ENCODE results near the gene UBAC2.
"Not testable (repeated sequence)": the region's sequence is repeated elsewhere in the genome, so short reads cannot be mapped to it uniquely, and the experiment has no call there.

The UBAC2 gene

GRCh38 chr13:99249178-99249577, 48.5 kb downstream of the UBAC2 start:
- DNase-seq (ENCODE audit: low read depth, low spot score): not testable (repeated sequence)

GRCh38 chr13:99249606-99250005, 49.0 kb downstream of the UBAC2 start:
- DNase-seq (ENCODE audit: low read depth, low spot score): not testable (repeated sequence)

- DNase-seq (ENCODE audit: low read depth, low spot score): no peak
Observed at GRCh38 chr13:99250982-99251825, 50.5 kb downstream of the UBAC2 start.

DNA sequence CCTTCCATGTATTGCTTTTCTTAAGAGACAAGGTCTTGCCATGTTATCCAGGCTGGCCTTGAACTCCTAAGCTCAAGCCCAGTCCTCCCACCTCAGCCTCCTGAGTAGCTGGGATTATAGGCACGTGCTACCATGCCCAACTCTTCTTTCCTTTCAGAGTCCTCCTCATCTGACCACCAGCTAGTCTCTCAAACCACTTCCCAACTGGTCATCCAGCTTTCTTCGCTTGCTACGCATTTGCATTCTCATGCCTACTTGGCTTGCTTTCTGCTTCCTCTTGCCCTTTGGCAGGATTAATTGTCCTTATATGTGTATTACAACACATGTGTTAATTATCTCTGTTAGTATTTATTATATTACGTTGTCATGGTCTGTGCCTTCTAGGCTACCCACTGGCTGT, 51.3 kb downstream of the UBAC2 start:
- no peak for DNase-seq (ENCODE audit: low read depth, low spot score)

GRCh38 chr13:99254830-99255229, 54.2 kb downstream of the UBAC2 start:
- DNase-seq (ENCODE audit: low read depth, low spot score): no peak

DNA sequence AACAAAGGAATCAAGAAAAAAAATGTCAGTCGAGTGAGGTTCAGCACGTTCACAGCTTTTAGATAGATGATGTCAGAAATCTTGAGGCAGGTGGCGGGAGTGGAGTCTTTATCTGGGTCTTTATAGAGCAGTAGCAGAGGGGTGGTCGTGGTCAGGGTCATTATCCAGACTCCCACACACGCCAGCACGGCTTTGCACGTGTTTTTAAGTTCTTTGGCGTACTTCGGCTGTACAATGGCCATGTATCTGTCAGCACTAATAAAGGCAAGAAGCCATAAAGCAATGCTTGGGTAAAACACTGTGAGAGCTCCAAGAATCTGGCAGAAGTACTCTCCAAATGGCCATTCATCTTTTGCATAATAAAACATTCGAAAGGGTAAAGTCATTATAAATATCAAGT, 54.6 kb downstream of the UBAC2 start:
- no peak for DNase-seq (ENCODE audit: low read depth, low spot score)

- DNase-seq (ENCODE audit: low read depth, low spot score): no peak
Observed at GRCh38 chr13:99256283-99256682, 55.6 kb downstream of the UBAC2 start.

DNA sequence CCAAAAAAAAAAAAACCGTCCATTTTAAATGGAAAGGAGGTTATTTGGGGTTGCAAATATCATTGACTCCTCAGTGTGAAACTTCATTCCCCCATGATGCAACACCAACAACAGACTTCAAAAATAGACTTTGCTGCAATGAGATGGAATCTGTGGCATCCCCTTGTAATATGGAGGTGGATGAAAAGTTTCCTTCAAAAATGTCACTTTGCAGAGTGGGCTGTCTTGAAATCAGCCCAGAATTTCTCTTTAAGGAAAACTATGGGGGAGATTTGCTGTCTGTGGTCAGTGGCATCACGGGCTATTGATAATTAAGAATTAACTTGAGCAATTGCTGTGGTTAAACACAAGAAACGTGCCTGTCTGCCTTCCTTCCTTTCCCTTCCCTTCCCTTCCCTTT, 56.1 kb downstream of the UBAC2 start:
- no peak for DNase-seq (ENCODE audit: low read depth, low spot score)

GRCh38 chr13:99257291-99257690, 56.6 kb downstream of the UBAC2 start:
- no peak for DNase-seq (ENCODE audit: low read depth, low spot score)

DNA sequence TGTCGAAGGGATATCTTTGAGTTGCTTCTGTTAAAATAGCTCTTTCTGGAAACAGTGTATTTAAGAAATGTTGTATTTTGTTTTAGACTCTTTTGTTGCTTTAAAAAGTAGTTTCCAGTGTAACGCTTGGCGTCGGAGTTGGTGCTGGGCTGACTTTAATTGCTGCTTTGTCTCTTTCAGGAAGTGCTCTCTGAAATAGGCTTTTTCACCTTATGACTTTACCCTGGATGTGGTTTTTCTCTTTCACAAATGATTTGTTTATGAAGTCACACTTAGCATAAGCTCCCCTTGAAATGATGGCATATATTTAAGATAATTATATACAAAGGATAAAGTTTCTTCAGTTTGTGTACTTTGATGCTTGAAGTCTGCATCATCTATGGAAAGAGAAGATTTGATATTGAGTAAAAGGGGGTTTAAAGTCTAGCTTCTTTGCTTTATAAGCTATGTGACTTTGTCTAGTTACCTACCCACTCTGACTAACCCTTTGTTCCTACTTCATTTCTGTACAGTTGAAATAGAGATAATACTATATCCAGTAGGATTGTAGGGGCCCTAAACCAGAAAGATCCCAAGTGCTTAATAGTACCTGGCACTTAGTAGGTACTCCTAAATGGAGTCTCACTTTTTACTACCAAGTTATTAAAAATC, 57.7 kb downstream of the UBAC2 start, which contains the start of gene GPR18:
TSS of gene GPR18 (minus strand) at position 170 of the 651 bp plus-strand sequence. CDS start 2,507 bp downstream, outside the sequence.
- DNase-seq (ENCODE audit: low read depth, low spot score): no peak

DNA sequence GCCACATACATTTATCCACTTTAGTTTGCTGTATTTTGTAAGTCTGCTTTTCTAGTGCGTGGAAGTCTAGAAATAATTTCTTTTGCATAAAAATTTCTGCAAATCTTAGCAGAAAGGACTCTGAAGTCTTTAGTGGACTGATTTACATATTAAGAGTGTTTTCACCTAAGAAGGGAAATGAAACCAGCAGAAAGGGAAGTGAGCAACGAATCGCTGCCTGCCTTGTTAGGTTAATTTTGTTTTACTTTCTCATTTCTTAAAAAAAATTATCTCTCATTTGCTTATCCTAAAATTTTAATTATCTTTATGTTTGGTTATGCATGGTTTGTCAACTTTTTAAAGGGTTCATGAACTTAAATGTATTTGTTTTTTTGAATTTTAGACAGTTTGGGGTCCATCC, 58.3 kb downstream of the UBAC2 start:
- no peak for DNase-seq (ENCODE audit: low read depth, low spot score)

DNA sequence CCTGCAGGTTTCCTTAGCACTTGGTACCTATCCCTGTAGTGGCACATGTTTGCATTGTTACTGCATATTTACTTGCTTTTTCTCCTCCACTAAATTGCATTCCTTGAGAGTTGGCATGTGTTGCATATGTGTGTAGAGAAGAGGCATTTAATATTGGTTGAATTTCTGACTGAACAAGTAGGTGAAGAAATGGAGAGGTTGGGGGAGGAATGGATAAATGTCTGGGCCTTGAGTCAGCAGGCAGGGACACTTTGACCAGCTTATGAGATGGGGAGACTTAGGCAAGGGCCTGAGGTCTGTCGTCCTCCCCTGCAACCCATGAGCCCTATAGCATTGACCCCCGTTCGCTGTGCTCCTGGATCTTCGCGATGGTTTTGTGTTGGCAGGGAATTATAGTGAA, 59.6 kb downstream of the UBAC2 start:
- no peak for DNase-seq (ENCODE audit: low read depth, low spot score)

GRCh38 chr13:99261059-99261458, 60.4 kb downstream of the UBAC2 start:
- no peak for DNase-seq (ENCODE audit: low read depth, low spot score)

- no peak for DNase-seq (ENCODE audit: low read depth, low spot score)
Observed at GRCh38 chr13:99263126-99263785, 62.6 kb downstream of the UBAC2 start.

- no peak for DNase-seq (ENCODE audit: low read depth, low spot score)
Observed at GRCh38 chr13:99264051-99264450, 63.4 kb downstream of the UBAC2 start.

DNA sequence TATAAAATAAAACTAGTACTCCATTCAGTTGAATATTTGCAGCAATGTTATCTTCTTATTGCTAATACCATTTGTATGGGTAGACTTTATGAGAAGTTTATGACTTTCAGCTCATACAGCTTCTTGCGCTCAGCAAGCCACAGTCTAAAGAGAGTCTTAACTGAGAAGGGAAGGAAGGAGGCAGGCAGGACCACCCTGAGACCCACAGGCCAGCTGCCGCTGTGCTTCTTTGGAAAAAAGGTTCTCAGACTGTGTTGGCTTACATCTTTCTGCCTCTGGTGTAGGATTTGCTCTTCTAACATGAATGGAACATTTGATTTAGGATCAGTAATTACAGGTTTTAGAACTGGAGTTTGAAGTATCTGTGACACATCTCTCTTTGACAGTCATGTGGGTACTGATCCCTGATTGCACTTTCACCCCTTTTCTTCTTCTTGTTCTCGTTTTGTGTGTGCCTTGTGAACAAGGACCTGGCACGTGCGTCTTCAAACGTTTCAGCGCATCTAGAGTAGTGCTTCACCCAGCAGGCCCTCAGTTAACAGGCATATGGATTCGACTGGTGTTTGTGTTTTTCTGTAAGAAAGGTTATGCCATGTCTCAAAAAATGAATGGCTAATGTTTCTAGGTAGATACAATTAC, 64.6 kb downstream of the UBAC2 start:
- DNase-seq (ENCODE audit: low read depth, low spot score): no peak

GRCh38 chr13:99265821-99266426, 65.3 kb downstream of the UBAC2 start:
- no peak for DNase-seq (ENCODE audit: low read depth, low spot score)

DNA sequence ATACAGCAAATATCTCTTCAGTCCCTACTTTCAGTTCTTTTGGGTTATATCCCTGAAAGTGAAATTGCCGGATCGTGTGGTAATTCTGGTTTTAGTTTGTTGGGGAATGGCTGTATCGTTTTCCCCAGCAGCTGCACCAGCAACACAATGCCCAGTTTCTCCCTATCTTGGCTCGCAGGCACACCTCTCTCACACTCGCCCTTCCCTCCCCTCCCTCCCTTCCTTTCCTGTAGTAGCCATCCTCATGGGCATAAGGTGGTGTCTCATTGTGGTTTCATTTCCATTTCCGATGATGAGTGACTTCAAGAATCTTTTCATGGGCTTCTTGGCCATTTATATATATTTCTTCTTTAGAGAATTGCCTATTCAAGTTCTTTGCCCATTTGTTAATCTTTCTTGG, 66.2 kb downstream of the UBAC2 start:
- no peak for DNase-seq (ENCODE audit: low read depth, low spot score)

- no peak for DNase-seq (ENCODE audit: low read depth, low spot score)
Observed at GRCh38 chr13:99267927-99268326, 67.3 kb downstream of the UBAC2 start.

DNA sequence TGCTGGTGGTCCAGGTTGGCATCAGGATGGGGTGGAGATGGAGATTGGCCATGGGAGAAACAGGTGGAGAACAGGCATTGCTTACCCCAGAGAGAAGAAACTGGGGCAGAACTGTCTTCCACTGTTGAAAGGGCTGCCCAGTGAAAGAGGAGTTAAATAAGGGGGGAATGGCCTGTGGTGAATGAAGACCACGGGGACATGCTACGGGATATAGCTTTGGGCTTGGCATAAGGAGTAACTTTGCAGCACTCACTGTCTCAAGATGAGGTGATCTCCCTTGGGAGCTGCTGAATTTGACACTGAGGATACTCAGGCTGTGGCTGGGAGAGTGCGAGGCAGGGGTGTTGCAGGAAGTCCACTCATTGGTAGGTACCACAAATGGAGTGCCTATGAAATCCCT, 68.2 kb downstream of the UBAC2 start:
- DNase-seq (ENCODE audit: low read depth, low spot score): no peak

DNA sequence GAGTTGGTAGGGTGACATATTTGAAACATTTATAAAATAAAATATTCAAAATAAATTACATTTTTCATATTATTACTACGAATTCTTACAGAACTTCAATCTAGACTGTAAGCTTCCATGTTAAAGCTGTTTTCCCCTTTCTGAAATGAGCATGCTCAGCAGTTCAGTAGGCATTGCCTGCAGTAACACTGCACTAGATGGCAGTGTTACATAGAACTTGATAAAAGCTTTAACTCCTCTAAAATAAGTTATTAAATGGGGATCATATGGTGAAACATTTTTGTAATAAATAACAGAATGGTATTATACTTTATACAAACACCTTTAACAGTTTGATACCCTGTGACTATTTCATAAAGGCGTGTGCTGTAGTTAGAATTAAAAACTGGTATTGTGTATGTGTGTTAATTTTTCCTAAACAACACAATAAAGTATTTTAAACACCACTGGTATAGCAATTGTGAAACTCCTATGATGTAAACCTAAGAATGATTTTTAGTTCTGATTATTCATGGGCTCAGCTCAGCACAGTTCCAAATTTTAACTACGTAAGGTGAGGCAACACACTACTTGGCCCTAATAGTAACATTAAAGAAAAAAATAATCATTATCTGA, 69.1 kb downstream of the UBAC2 start:
- DNase-seq (ENCODE audit: low read depth, low spot score): no peak
